Measurements from ENCODE around the gene C14orf93.

- TF ChIP-seq, protein P1, sequence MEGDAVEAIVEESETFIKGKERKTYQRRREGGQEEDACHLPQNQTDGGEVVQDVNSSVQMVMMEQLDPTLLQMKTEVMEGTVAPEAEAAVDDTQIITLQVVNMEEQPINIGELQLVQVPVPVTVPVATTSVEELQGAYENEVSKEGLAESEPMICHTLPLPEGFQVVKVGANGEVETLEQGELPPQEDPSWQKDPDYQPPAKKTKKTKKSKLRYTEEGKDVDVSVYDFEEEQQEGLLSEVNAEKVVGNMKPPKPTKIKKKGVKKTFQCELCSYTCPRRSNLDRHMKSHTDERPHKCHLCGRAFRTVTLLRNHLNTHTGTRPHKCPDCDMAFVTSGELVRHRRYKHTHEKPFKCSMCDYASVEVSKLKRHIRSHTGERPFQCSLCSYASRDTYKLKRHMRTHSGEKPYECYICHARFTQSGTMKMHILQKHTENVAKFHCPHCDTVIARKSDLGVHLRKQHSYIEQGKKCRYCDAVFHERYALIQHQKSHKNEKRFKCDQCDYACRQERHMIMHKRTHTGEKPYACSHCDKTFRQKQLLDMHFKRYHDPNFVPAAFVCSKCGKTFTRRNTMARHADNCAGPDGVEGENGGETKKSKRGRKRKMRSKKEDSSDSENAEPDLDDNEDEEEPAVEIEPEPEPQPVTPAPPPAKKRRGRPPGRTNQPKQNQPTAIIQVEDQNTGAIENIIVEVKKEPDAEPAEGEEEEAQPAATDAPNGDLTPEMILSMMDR (IDR thresholded peaks at IDR 0.05) = no peak
- no peak for TF ChIP-seq POLR2A (IDR thresholded peaks at IDR 0.05)
These were observed 11.5 kb upstream of the C14orf93 start for GRCh38 chr14:23021434-23021833.

All from esophagus squamous epithelium (tissue), 4 donors.